Natural killer cell (primary cell): ENCODE data around the gene BRD7. TPM values are rescaled to one million over a fixed set of nuclear protein-coding genes. Genes with fewer than 3 reads are reported as not detected.

Experiments
- ATAC-seq, 3 donors: fragments of 150-1000 bp in 2 of 3; fragments of 200-7000 bp in 1 of 3; cut with Tn5 transposase; 1 replicate in 1 of 3; 2 replicates in 2 of 3; pipeline ENCODE4 v1.10.0; 2021; ENCODE audit warnings: mild to moderate bottlenecking in 2 of 3, moderate library complexity in 2 of 3
- DNase-seq, 2 donors: peaks; one replicate each; pipeline versions ENCODE4 v3.0.0 to v3.0.0-alpha.2; 2013 to 2021; ENCODE audit warnings: mixed read lengths in 1 of 2
- H3K27ac ChIP-seq: one replicate; pipeline ENCODE4 v1.5.1; 2013; ENCODE audit warnings: mild to moderate bottlenecking, low read length
- H3K27me3 ChIP-seq: one replicate; pipeline ENCODE4 v1.6.1; 2013; ENCODE audit warnings: low read length; ENCODE audit not compliant: control insufficient read depth, insufficient read depth
- H3K36me3 ChIP-seq: one replicate; pipeline ENCODE4 v1.6.1; 2013; ENCODE audit warnings: low read length; ENCODE audit not compliant: control insufficient read depth, insufficient read depth
- H3K4me1 ChIP-seq: one replicate; pipeline ENCODE4 v1.6.1; 2013; ENCODE audit warnings: low read length; ENCODE audit not compliant: control insufficient read depth, insufficient read depth
- H3K4me3 ChIP-seq: one replicate; pipeline ENCODE4 v1.5.1; 2013; ENCODE audit warnings: low read length
- H3K9me3 ChIP-seq: one replicate; pipeline ENCODE4 v1.6.1; 2013; ENCODE audit warnings: low read length; ENCODE audit not compliant: control insufficient read depth, insufficient read depth
- H3K27ac Mint-ChIP-seq, 2 donors: one replicate each; pipeline ENCODE4 v1.8.0; 2022; ENCODE audit warnings: mild to moderate bottlenecking in 2 of 2, mixed read lengths in 2 of 2, moderate library complexity in 1 of 2
- H3K27me3 Mint-ChIP-seq, 2 donors: one replicate each; pipeline ENCODE4 v1.8.0; 2022; ENCODE audit warnings: low read depth in 2 of 2, mixed read lengths in 2 of 2
- H3K36me3 Mint-ChIP-seq: one replicate; pipeline ENCODE4 v1.8.0; 2022; ENCODE audit warnings: mixed read lengths
- H3K4me1 Mint-ChIP-seq, 2 donors: one replicate each; pipeline ENCODE4 v1.8.0; 2022; ENCODE audit warnings: mixed read lengths in 2 of 2
- H3K4me3 Mint-ChIP-seq: one replicate; pipeline ENCODE4 v1.8.0; 2022; ENCODE audit warnings: mild to moderate bottlenecking, moderate library complexity, mixed read lengths
- H3K9me3 Mint-ChIP-seq, 2 donors: one replicate each; pipeline ENCODE4 v1.8.0; 2022; ENCODE audit warnings: mixed read lengths in 2 of 2
- WGBS: methylation state at CpG from one replicate; pipeline ENCODE4 v1.1.7; 2013; ENCODE audit warnings: missing lambda C conversion rate; ENCODE audit not compliant: insufficient coverage; 5-methylcytosine and 5-hydroxymethylcytosine counted together
- intact Hi-C: fragments of 100-400 bp; cut with micrococcal nuclease; formaldehyde crosslinking; loops from one replicate; pipeline ENCODE4 v1.14.2; 2022
- total RNA-seq, 4 donors: library from RNA; stranded (reverse); fragments of 120-200 nt in 1 of 4; gene quantifications; one replicate each; pipeline versions ENCODE4 v1.2.3 to v1.2.4, GENCODE V29; 2013 to 2022
- TF ChIP-seq, protein P1 (sequence below): fragments of 200-600 bp; IDR thresholded peaks from one replicate; pipeline ENCODE4 v1.8.0; 2022; ENCODE audit warnings: antibody characterized with exemption

BRD7 gene
- total RNA-seq, 3 donors from 2014 or later (not counting 1 experiment from before 2014, with no cell fraction given): 89.2 to 118 (median 94.9) TPM

DNA sequence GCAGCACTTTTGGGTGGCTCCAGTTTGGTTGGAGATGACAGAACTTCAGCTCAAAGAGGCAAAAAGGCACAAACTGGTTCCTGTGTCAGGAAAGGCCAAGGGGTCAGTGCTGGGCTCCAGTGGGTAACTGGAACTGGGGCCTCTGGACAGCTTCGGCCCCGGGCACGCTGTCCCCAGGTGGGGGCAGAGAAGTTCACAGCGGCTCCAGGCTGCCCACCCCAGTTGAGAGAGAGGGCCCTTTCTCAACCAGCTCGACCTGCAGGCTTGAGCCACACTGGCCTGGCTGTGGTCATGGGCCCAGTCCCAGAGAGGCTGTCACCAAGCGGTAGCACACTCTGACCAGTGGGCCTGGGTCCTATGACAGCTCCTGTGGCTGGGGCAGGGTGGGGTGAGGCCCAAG, 77.9 kb downstream of the BRD7 start:
- peaks cover 56% of the 10 kb centered on the region for H3K4me1 ChIP-seq
- H3K27me3 Mint-ChIP-seq: no peaks in the 10 kb centered on the region
- no peak for DNase-seq
- 95% methylated on average over 6 of the region's 6 CpGs for WGBS
- H3K27ac Mint-ChIP-seq: peak overlapping the region; percentile 87 to 89
- peak overlapping the region; percentile 34 for H3K27ac ChIP-seq
- H3K9me3 ChIP-seq: no peaks in the 10 kb centered on the region
- H3K4me3 Mint-ChIP-seq: no peak overlapping the region
- H3K27me3 ChIP-seq: no peaks in the 10 kb centered on the region
- peaks cover 78% of the 10 kb centered on the region for H3K36me3 ChIP-seq
- no peak for ATAC-seq
- no peaks in the 10 kb centered on the region for H3K9me3 Mint-ChIP-seq
- TF ChIP-seq, protein P1, sequence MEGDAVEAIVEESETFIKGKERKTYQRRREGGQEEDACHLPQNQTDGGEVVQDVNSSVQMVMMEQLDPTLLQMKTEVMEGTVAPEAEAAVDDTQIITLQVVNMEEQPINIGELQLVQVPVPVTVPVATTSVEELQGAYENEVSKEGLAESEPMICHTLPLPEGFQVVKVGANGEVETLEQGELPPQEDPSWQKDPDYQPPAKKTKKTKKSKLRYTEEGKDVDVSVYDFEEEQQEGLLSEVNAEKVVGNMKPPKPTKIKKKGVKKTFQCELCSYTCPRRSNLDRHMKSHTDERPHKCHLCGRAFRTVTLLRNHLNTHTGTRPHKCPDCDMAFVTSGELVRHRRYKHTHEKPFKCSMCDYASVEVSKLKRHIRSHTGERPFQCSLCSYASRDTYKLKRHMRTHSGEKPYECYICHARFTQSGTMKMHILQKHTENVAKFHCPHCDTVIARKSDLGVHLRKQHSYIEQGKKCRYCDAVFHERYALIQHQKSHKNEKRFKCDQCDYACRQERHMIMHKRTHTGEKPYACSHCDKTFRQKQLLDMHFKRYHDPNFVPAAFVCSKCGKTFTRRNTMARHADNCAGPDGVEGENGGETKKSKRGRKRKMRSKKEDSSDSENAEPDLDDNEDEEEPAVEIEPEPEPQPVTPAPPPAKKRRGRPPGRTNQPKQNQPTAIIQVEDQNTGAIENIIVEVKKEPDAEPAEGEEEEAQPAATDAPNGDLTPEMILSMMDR: no peak
- peaks cover 52 to 78% of the 10 kb centered on the region in 2 donors for H3K4me1 Mint-ChIP-seq
- intact Hi-C loops: no loop called here
- no peaks in the 10 kb centered on the region for H3K36me3 Mint-ChIP-seq
- H3K4me3 ChIP-seq: no peak overlapping the region

DNA sequence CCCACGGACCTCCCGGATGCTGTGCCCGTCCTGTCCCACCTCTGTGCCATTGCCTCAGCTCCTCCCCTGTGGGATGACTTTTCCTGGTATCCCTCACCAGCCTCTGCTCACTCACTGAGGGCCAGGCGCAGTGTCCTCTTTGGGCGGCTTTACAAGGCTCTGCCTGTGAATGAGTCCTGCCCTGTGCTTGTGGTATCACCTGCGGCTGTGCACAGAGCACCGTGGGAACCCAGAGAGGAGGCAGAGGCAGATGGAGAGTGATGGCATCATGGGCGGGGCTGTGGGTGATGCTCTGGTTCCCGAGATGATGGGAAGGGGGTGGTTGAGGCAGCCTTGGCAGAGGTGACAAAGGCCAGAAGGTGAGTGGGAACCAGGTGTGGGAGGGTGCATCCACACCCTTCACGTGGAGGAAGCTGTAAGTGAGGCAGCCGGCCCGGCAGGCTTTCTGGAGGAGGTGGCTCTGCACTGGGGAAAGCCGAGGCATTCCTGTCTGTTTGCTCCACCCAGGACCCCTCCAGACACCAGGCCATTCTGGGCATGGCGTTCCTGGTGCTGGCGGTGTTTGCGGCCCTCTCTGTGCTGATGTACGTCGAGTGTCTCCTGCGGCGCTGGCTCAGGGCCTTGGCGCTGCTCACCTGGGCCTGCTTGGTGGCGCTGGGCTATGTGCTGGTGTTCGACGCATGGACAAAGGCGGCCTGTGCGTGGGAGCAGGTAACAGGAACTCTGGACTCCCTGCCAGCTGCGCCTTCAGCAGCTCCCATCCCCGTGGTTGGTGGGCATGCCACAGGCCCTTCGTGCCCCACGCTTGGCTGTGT, 78.6 kb downstream of the BRD7 start:
- Histone ChIP-seq H3K4me1 (peaks cover 63% of the 10 kb centered on the region), H3K9me3 (no peaks in the 10 kb centered on the region), H3K27me3 (no peaks in the 10 kb centered on the region), H3K4me3 (no peak overlapping the region), H3K36me3 (peaks cover 71% of the 10 kb centered on the region), H3K27ac (peak overlapping the region; percentile 34)
- ATAC-seq: peak; percentile 40 to 51 (median 43)
- 82% methylated on average over 30 of the region's 30 CpGs for WGBS
- Mint-ChIP-seq H3K27me3 (no peaks in the 10 kb centered on the region), H3K4me3 (peak overlapping the region; percentile 37), H3K36me3 (no peaks in the 10 kb centered on the region), H3K9me3 (no peaks in the 10 kb centered on the region), H3K27ac (peak overlapping the region; percentile 87 to 89), H3K4me1 (peaks cover 52 to 78% of the 10 kb centered on the region in 2 donors)
- DNase-seq: no peak
- TF ChIP-seq, protein P1: no peak
- intact Hi-C loops: no loop called here

DNA sequence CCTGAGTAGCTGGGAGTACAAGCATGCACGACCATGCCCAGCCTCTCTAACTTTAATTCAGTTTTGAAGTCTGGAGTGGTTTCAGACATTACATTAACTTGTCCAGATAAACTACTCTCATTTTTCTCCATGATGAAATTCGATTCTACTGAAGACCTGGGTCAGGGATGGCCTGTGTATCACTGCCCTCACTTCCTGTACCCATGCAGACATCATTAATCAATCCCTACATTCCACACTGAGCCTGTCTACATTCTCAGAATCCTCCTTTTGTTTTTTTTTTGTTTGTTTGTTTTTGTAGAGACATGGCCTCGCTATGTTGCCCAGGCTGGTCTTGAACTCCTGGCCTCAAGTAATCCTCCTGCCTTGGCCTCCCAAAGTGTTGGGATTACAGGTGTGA, 79.9 kb downstream of the BRD7 start:
- H3K9me3 ChIP-seq: no peaks in the 10 kb centered on the region
- peak overlapping the region; percentile 37 for H3K4me3 Mint-ChIP-seq
- TF ChIP-seq, protein P1: no peak
- intact Hi-C loops: no loop called here
- DNase-seq (no peak), ATAC-seq (no peak)
- H3K27me3 Mint-ChIP-seq: no peaks in the 10 kb centered on the region
- H3K27ac Mint-ChIP-seq: peak overlapping the region; percentile 87 to 89
- H3K9me3 Mint-ChIP-seq: no peaks in the 10 kb centered on the region
- H3K27ac ChIP-seq: no peak overlapping the region
- H3K27me3 ChIP-seq: no peaks in the 10 kb centered on the region
- no peak overlapping the region for H3K4me3 ChIP-seq
- H3K4me1 ChIP-seq: peaks cover 76% of the 10 kb centered on the region
- peaks cover 60% of the 10 kb centered on the region for H3K36me3 ChIP-seq
- H3K36me3 Mint-ChIP-seq: no peaks in the 10 kb centered on the region
- 87% methylated on average over 3 of the region's 3 CpGs for whole genome bisulfite sequencing
- peaks cover 60 to 85% of the 10 kb centered on the region in 2 donors for H3K4me1 Mint-ChIP-seq
